ENCODE data around the gene PPP1R1B.

- TF ChIP-seq, protein P1, sequence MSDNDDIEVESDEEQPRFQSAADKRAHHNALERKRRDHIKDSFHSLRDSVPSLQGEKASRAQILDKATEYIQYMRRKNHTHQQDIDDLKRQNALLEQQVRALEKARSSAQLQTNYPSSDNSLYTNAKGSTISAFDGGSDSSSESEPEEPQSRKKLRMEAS (IDR thresholded peaks at IDR 0.05), result no peak
- TF ChIP-seq TAF1 (IDR thresholded peaks at IDR 0.05; ENCODE audit: low read depth) (no peak), EGR1 (IDR thresholded peaks at IDR 0.05) (no peak), ZBTB7A (IDR thresholded peaks at IDR 0.05; ENCODE audit: low read depth) (no peak), CEBPB (IDR thresholded peaks at IDR 0.05) (no peak), EP300 (IDR thresholded peaks at IDR 0.05; ENCODE audit: borderline replicate concordance) (no peak), TEAD4 (IDR thresholded peaks at IDR 0.05) (no peak), REST (IDR thresholded peaks at IDR 0.05; ENCODE audit: low read depth) (no peak), YY1 (IDR thresholded peaks at IDR 0.05; ENCODE audit: low read depth) (no peak)
Observed at GRCh38 chr17:39643271-39643670, 16.5 kb downstream of the PPP1R1B start.

All from Ishikawa (cell line).